ENCODE data around the gene FXYD3.

The FXYD3 gene

DNA sequence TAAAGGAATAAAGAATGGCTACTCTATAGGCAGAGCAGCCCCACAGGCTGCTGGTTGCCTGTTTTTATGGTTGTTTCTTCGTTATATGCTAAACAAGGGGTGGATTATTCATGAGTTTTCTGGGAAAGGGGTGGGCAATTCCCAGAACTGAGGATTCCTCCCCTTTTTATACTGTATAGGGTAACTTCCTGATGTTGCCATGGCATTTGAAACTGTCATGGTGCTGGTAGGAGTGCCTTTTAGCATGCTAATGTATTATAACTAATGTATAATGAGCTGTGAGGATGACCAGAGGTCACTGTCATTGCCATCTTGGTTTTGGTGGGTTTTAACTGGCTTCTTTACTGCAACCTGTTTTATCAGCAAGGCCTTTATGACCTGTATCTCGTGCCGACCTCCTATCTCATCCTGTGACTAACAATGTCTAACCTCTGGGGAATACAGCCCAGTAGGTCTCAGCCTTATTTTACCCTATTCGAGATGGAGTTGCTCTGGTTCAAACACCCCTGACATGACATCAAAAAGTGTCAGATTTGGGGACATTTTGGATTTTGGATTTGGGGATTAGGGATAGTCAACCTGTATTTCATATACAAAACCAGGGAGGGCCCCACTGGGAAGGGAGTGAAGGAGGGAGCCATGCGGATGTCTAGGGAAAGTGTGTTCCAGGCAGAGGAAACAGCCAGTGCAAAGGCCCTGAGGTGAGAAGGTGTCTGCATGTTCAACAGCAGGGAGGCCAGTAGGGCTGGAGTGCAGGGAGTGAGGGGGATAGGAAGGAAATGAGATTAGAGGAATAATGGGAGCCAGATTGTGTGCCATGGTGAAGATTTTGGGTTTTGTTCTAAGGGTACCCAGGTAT, 49.8 kb downstream of the FXYD3 start:
- DNase-seq: no peak

- DNase-seq: no peak
Measured at GRCh38 chr19:35166100-35167063, 50.8 kb downstream of the FXYD3 start.

DNA sequence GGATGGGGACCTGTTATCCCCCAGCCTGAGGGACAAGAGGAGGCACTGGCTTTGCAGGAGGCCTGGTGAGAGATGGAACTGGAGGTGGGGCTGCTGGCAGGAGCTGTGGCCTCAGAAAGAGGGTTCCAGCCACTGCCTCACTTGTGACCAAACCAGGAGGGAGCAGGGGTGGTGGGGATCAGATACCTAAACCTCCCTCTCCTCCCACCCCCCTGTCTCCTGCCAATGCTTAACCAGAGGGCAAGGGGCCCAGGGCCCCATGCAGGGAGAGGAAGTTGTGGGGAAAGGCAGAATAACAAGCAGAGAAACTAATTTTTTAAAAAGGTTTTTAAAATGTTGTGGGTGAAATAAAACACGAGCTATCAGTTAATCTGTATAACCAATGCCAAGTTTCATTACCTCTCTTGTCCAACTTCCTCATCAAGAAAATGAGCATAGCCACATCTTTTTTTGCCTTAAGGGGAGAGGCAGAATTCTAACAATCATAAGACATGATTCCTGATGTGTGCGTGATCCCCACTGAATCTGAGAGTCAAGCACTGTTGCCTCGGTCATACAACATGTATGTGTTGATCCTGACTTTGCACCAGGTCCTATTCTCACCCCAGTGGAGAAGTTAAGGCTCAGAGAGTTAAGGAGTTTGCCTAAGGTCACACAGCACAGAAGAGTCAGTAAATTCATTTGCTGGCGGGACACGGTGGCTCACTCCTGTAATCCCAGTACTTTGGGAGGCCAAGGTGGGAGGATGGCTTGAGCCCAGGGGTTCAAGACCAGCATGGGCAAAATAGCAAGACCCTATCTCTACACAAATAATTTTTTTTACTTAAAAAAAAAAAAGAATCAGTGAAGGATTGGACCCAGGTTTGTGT, 51.9 kb downstream of the FXYD3 start:
- no peak for DNase-seq

DNA sequence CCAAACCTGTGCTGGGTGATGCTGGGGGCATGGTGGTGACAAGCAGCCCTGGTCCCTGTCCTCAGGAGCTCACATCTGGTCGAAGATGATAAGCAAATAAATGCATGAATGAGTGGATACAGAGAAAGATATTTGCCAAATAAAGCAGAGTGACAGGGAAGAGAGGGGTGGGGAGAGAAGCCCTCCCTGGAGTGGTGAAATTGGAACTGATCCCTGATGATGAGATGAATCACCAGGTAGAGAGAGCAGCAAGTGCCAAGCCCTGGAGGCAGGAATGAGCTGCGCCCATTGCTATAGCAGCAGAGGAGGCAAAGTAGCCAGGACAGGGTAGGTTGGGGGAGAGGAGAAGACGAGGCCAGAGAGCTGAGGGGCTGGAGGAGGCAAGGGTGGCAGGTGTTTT, 52.6 kb downstream of the FXYD3 start:
- peak; percentile 80 for DNase-seq

DNA sequence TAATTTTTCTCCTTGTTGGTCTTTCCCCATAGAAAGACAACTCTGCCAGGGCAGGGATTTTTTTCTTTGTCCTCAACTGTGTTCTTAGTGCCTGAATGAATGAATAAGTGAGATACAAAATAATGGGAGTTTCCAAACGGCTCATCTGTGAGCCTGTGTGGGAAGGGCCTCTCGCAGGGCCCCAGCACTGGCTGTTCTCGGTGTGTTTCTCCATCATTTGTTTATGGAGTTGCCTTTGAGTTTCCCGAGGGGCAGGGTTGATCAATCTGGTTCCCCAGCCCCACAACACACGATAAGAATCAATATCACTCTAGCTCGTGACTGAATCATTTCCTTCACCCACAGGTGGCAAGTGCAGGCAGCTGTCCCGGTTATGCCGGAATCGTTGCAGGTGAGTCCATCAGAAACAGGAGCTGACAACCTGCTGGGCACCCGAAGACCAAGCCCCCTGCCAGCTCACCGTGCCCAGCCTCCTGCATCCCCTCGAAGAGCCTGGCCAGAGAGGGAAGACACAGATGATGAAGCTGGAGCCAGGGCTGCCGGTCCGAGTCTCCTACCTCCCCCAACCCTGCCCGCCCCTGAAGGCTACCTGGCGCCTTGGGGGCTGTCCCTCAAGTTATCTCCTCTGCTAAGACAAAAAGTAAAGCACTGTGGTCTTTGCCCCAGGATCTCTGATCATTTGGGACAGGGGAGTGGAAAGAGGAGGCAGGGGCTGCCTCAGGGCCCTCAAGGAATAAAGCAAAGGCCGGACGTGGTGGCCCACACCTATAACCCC, 53.8 kb downstream of the FXYD3 start:
- no peak for DNase-seq

DNA sequence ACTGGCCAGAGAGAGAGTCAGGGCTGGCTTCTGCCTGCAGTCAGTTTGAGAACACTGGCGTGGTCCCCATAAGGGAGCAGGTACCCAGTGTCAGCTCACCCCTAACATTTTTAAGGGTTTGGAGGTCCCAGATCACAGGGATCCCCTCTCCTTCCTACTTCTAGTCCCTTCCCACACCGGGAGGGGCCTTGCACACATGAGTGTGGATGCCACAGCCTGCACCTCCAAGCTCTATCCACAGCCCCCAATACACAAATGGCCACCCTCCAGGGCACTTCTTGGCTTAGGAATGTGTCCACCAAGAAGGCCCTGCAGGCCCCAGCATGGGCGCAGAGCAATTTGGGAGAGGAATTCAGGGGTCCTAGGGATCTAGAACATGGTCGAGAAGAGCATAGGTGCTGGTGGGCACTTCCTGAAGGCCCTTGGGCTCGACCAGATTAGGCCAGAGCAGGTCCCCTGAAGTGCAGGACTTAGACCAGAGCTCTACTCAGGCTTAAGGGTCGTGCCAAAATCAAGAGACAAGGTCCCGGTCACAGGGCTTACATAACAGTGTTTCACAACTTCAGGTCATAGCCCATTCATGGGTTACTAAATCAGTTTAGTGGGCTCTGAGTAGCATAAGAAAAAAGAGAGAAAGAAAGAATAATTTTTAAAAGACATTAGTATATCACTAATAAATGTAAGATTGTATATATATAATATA, 54.9 kb downstream of the FXYD3 start:
- no peak for DNase-seq

DNA sequence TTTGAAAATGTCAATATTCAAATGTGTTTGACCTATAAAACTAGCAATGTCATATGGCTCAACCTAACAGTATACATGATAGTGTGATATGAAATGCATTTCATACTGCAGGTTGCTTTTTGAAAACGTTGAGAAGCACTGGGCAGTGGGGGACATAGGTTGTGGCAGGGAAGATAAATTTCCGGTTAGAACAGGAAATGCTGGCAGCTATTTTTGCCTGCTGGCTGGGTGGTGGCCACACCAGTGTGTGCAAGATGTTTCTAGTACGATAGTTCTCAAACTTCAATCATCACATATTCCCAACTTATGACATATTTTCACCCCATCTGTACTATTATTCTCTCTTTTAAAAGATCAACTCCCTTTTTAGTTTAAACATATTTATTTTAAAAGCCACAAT, 56.1 kb downstream of the FXYD3 start:
- no peak for DNase-seq

Data from NCI-H226 (cell line).